Mesenchymal stem cell (in vitro differentiated cells and primary cell): ENCODE results near the gene SLC8A1.
A peak's percentile ranks its signal among the peaks of the same experiment; 100 is the strongest.

Experiments
- DNase-seq: peaks from one replicate; pipeline ENCODE4 v3.0.0-alpha.2; 2013
- H2AFZ ChIP-seq: one replicate; pipeline ENCODE4 v1.6.1; 2013; ENCODE audit warnings: low read depth, mild to moderate bottlenecking, control low read depth, inconsistent platforms, low read length, moderate library complexity
- H2AK5ac ChIP-seq: 2 replicates; pipeline ENCODE4 v1.6.1; 2013; ENCODE audit warnings: low read length, moderate library complexity, mild to moderate bottlenecking, inconsistent platforms; ENCODE audit not compliant: severe bottlenecking
- H2BK120ac ChIP-seq: one replicate; pipeline ENCODE4 v1.6.1; 2013; ENCODE audit warnings: low read depth, mild to moderate bottlenecking, inconsistent platforms, low read length, moderate library complexity
- H2BK12ac ChIP-seq, 2 experiments: one replicate each; pipeline ENCODE4 v1.6.1; 2013; ENCODE audit warnings: inconsistent platforms in 2 of 2, low read length in 2 of 2, mild to moderate bottlenecking in 2 of 2, moderate library complexity in 2 of 2, control low read depth in 1 of 2
- H2BK15ac ChIP-seq: one replicate; pipeline ENCODE4 v1.6.1; 2013; ENCODE audit warnings: mild to moderate bottlenecking, low read depth, inconsistent platforms; ENCODE audit not compliant: poor library complexity, severe bottlenecking
- H2BK5ac ChIP-seq: 2 replicates; pipeline ENCODE4 v1.6.1; 2013; ENCODE audit warnings: low read depth, mild to moderate bottlenecking, low read length, control low read depth, inconsistent platforms; ENCODE audit not compliant: poor library complexity, severe bottlenecking
- H3K14ac ChIP-seq, 2 experiments: one replicate each; pipeline ENCODE4 v1.6.1; 2013; ENCODE audit warnings: inconsistent platforms in 2 of 2, low read length in 2 of 2, control low read depth in 1 of 2, mild to moderate bottlenecking in 1 of 2, moderate library complexity in 1 of 2
- H3K18ac ChIP-seq, 2 experiments: one replicate each; pipeline ENCODE4 v1.6.1; 2013; ENCODE audit warnings: inconsistent platforms in 2 of 2, low read length in 2 of 2, control low read depth in 1 of 2, low read depth in 1 of 2, mild to moderate bottlenecking in 1 of 2
- H3K23ac ChIP-seq, 2 experiments: one replicate each; pipeline ENCODE4 v1.6.1; 2013; ENCODE audit warnings: inconsistent platforms in 2 of 2, low read length in 2 of 2, mild to moderate bottlenecking in 2 of 2, moderate library complexity in 2 of 2, control low read depth in 1 of 2
- H3K27ac ChIP-seq: 2 replicates; pipeline ENCODE4 v1.5.1; 2013; ENCODE audit warnings: mild to moderate bottlenecking, moderate library complexity, low read length, control low read depth, inconsistent platforms; ENCODE audit not compliant: poor library complexity, severe bottlenecking
- H3K27me3 ChIP-seq, 2 experiments: 2 replicates each; pipeline versions ENCODE4 v1.6.1 to v1.7.0; 2013; ENCODE audit warnings: low read length in 2 of 2, mild to moderate bottlenecking in 2 of 2, moderate library complexity in 2 of 2, control low read depth in 1 of 2, inconsistent platforms in 1 of 2; ENCODE audit not compliant: control insufficient read depth in 1 of 2, insufficient read depth in 1 of 2
- H3K36me3 ChIP-seq, 2 experiments: 2 replicates each; pipeline versions ENCODE4 v1.6.1 to v1.7.0; 2013; ENCODE audit warnings: low read length in 2 of 2, control low read depth in 1 of 2, inconsistent platforms in 1 of 2, low read depth in 1 of 2, mild to moderate bottlenecking in 1 of 2; ENCODE audit not compliant: insufficient read depth in 2 of 2, control insufficient read depth in 1 of 2
- H3K4ac ChIP-seq, 2 experiments: one replicate each; pipeline ENCODE4 v1.6.1; 2013; ENCODE audit warnings: inconsistent platforms in 2 of 2, low read length in 2 of 2, mild to moderate bottlenecking in 2 of 2, moderate library complexity in 2 of 2, control low read depth in 1 of 2, low read depth in 1 of 2
- H3K4me1 ChIP-seq: 2 replicates; pipeline ENCODE4 v1.6.1; 2013; ENCODE audit warnings: low read depth, low read length, control low read depth; ENCODE audit not compliant: control insufficient read depth, insufficient read depth
- H3K4me2 ChIP-seq: 2 replicates; pipeline ENCODE4 v1.6.1; 2013; ENCODE audit warnings: low read length, mild to moderate bottlenecking, inconsistent platforms; ENCODE audit not compliant: poor library complexity, severe bottlenecking
- H3K4me3 ChIP-seq, 2 experiments: 2 replicates each; pipeline versions ENCODE4 v1.5.1 to v1.7.0; 2013; ENCODE audit warnings: low read length in 2 of 2, mild to moderate bottlenecking in 2 of 2, control low read depth in 1 of 2, low read depth in 1 of 2; ENCODE audit not compliant: insufficient read depth in 1 of 2
- H3K79me1 ChIP-seq: replicated peaks from 2 replicates; pipeline ENCODE4 v1.6.1; 2013; ENCODE audit warnings: mild to moderate bottlenecking, control low read depth, low read length, inconsistent platforms; ENCODE audit not compliant: poor library complexity, severe bottlenecking
- H3K9ac ChIP-seq: 2 replicates; pipeline ENCODE4 v1.7.0; 2013; ENCODE audit warnings: mild to moderate bottlenecking, low read length, moderate library complexity
- H3K9me3 ChIP-seq: 2 replicates; pipeline ENCODE4 v1.7.0; 2013; ENCODE audit warnings: mild to moderate bottlenecking, low read length; ENCODE audit not compliant: control insufficient read depth
- H4K8ac ChIP-seq: one replicate; pipeline ENCODE4 v1.6.1; 2013; ENCODE audit warnings: inconsistent platforms, mild to moderate bottlenecking, low read length, moderate library complexity
- H4K91ac ChIP-seq: one replicate; pipeline ENCODE4 v1.6.1; 2013; ENCODE audit warnings: mild to moderate bottlenecking, low read length, inconsistent platforms
- WGBS: methylation state at CpG from one replicate; pipeline ENCODE4 v1.1.7; 2013; ENCODE audit warnings: mixed read lengths; 5-methylcytosine and 5-hydroxymethylcytosine counted together

SLC8A1 gene

DNA sequence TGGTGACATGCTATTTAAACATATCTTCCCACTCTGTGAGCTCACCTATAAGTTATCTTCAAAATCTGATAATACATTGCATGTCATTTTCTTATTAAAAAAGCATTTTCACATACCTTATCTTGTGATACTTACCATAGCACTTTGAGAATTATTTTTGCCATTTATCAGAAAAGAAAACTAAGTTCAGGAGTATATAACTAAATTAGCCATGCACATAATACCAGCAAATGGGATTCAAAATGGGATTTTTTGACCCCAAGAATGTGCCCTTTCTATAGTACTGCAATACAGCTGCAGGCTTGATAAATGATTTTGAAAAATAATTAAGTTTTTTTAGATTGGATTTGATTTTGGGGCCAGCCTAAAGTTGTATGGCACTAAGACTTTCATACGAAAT is 41.2 kb downstream of the SLC8A1 start:
- H3K14ac ChIP-seq: no peak overlapping the region
- no peak overlapping the region for H3K18ac ChIP-seq
- WGBS: 100% methylated on average over 1 of the region's 1 CpG
- no peak overlapping the region for H2BK15ac ChIP-seq
- no peaks in the 10 kb centered on the region for H3K27me3 ChIP-seq
- H3K79me1 ChIP-seq: peaks cover 8% of the 10 kb centered on the region
- no peaks in the 10 kb centered on the region for H3K9me3 ChIP-seq
- H2BK5ac ChIP-seq: no peak overlapping the region
- no peaks in the 10 kb centered on the region for H3K4me1 ChIP-seq
- no peak overlapping the region for H2AFZ ChIP-seq
- H4K8ac ChIP-seq: no peak overlapping the region
- no peak overlapping the region for H3K9ac ChIP-seq
- H3K4ac ChIP-seq: no peak overlapping the region
- DNase-seq: no peak
- no peak overlapping the region for H4K91ac ChIP-seq
- no peak overlapping the region for H3K4me3 ChIP-seq
- H3K36me3 ChIP-seq: no peaks in the 10 kb centered on the region
- no peak overlapping the region for H3K23ac ChIP-seq
- no peak overlapping the region for H3K4me2 ChIP-seq
- H2BK12ac ChIP-seq: no peak overlapping the region
- no peak overlapping the region for H2BK120ac ChIP-seq
- H2AK5ac ChIP-seq: no peak overlapping the region
- no peak overlapping the region for H3K27ac ChIP-seq

DNA sequence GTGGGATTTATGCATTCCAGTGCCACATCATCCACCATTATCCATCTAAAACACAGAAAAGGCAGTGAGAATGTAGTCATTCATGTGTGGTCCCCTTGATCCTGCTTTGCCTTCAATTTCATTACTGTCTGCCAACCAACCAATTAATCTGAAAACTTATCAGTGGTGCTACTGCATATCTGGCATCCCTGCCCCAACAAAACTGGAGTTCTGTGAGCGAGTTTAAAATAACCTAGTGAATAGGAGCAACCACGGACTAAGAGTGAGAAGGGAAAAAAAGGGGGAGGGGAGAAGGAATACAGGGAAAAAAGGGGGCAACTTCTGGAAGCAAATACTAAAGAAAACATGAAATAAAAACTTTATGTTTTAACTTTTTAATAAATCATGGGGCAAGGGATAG is 42.2 kb downstream of the SLC8A1 start:
- no peak overlapping the region for H2AK5ac ChIP-seq
- no peak overlapping the region for H2BK15ac ChIP-seq
- H3K9me3 ChIP-seq: no peaks in the 10 kb centered on the region
- no peaks in the 10 kb centered on the region for H3K36me3 ChIP-seq
- H2BK12ac ChIP-seq: no peak overlapping the region
- no peak overlapping the region for H3K4me2 ChIP-seq
- H3K23ac ChIP-seq: no peak overlapping the region
- 92% methylated on average over 2 of the region's 2 CpGs for WGBS
- H3K79me1 ChIP-seq: peaks cover 4% of the 10 kb centered on the region
- H4K8ac ChIP-seq: no peak overlapping the region
- H3K18ac ChIP-seq: peak overlapping the region in 1 of 2 experiments; percentile 12
- H3K4me3 ChIP-seq: no peak overlapping the region
- no peaks in the 10 kb centered on the region for H3K4me1 ChIP-seq
- no peak for DNase-seq
- no peak overlapping the region for H3K4ac ChIP-seq
- no peak overlapping the region for H2BK120ac ChIP-seq
- no peak overlapping the region for H2BK5ac ChIP-seq
- H3K14ac ChIP-seq: no peak overlapping the region
- H4K91ac ChIP-seq: no peak overlapping the region
- no peak overlapping the region for H3K9ac ChIP-seq
- no peaks in the 10 kb centered on the region for H3K27me3 ChIP-seq
- H2AFZ ChIP-seq: no peak overlapping the region
- no peak overlapping the region for H3K27ac ChIP-seq

DNA sequence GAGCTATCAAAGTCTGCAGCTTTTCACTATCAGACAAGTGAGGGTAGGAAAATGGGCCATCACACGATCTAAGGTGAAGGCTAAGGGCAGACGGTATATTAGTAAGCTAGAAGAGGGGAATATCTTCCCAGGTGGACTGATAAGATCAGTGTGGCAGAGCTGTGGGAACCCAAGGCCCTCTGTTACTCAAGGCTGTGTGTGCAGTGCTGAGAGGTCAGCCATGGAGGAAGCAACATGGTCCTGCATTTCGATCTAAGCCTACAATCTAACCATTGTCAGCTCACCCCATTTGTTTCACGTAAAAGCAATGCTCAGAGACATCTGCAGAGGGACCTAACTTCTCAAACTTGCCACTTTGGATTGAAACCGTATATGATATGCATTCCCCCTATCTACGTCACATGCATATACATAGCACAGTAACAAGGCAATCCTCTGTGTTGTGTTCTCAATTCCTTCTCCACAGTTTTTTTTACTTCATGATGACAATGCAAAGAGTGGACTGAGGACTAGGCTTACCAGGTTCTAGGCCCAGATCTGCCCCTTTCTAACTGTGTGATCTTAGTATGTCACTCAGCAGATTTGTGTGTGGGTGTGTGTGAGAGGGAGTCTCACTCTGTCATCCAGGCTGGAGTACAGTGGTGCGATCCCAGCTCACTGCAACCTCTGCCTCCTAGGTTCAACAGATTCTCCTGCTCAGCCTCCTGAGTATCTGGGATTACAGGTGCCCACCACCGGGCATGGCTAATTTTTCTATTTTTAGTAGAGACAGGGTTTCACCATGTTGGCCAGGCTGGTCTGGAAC is 45.2 kb downstream of the SLC8A1 start:
- Histone ChIP-seq H3K9ac (no peak overlapping the region), H3K27me3 (no peaks in the 10 kb centered on the region), H3K18ac (no peak overlapping the region), H3K4me2 (no peak overlapping the region), H3K4me3 (no peak overlapping the region), H3K79me1 (peaks cover 4% of the 10 kb centered on the region), H4K91ac (no peak overlapping the region), H2BK120ac (no peak overlapping the region), H3K27ac (no peak overlapping the region), H2BK12ac (no peak overlapping the region), H3K14ac (peak overlapping the region in 1 of 2 experiments; percentile 91), H3K23ac (no peak overlapping the region), H2AFZ (no peak overlapping the region), H4K8ac (no peak overlapping the region), H2AK5ac (peak overlapping the region; percentile 68), H2BK5ac (no peak overlapping the region), H3K4ac (no peak overlapping the region), H3K36me3 (no peaks in the 10 kb centered on the region), H3K9me3 (no peaks in the 10 kb centered on the region), H2BK15ac (no peak overlapping the region), H3K4me1 (no peaks in the 10 kb centered on the region)
- DNase-seq: no peak
- 96% methylated on average over 6 of the region's 8 CpGs for WGBS

DNA sequence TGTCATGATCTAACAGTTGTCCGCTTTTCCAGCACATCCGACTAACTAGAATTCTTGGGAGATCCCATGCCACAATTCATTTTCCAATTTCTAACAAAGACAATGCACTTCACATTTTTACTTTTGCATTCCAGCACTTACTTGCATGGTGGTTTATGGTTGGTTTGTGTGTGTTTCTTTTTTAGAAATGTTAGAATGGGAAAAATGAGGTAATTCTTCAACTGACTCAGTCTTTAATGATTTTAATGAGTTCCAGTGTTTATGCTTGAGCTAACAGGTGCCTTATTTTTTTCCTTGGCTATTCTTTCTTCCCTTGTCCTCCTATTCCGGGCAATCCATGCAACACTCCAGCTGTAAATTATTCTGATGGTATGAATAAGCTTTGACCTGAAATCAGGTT is 46.4 kb downstream of the SLC8A1 start:
- no peak overlapping the region for H3K23ac ChIP-seq
- no peak overlapping the region for H2BK5ac ChIP-seq
- H3K9ac ChIP-seq: no peak overlapping the region
- H2BK15ac ChIP-seq: no peak overlapping the region
- no peak overlapping the region for H3K4ac ChIP-seq
- H3K79me1 ChIP-seq: peaks cover 8% of the 10 kb centered on the region
- H3K36me3 ChIP-seq: no peaks in the 10 kb centered on the region
- H4K91ac ChIP-seq: no peak overlapping the region
- H3K9me3 ChIP-seq: no peaks in the 10 kb centered on the region
- no peak overlapping the region for H3K18ac ChIP-seq
- H2BK12ac ChIP-seq: no peak overlapping the region
- WGBS: no CpG with 5 or more reads among the region's 3 CpGs
- peaks cover 3% of the 10 kb centered on the region for H3K4me1 ChIP-seq
- no peak overlapping the region for H3K4me2 ChIP-seq
- no peak overlapping the region for H3K4me3 ChIP-seq
- no peak overlapping the region for H2AK5ac ChIP-seq
- H3K14ac ChIP-seq: no peak overlapping the region
- H2AFZ ChIP-seq: no peak overlapping the region
- no peaks in the 10 kb centered on the region for H3K27me3 ChIP-seq
- peak; percentile 15 for DNase-seq
- H2BK120ac ChIP-seq: no peak overlapping the region
- no peak overlapping the region for H4K8ac ChIP-seq
- no peak overlapping the region for H3K27ac ChIP-seq
